HK-2 (cell line): Measurements from ENCODE around the gene SBF1.

Experiments used
- DNase-seq: peaks from one replicate; pipeline ENCODE4 v3.0.0-alpha.2; 2018; ENCODE audit not compliant: unreplicated experiment

Gene SBF1

GRCh38 chr22:50505776-50506610 lies 31.2 kb upstream of the SBF1 start:
- no peak for DNase-seq

- DNase-seq: no peak
Observed at GRCh38 chr22:50505276-50505775, 30.5 kb upstream of the SBF1 start.

- DNase-seq: no peak
Observed at GRCh38 chr22:50504369-50505211, 29.8 kb upstream of the SBF1 start.

GRCh38 chr22:50503475-50504145 lies 28.8 kb upstream of the SBF1 start:
- DNase-seq: no peak

GRCh38 chr22:50502628-50503474 lies 28.0 kb upstream of the SBF1 start:
- DNase-seq: no peak

GRCh38 chr22:50502096-50502495 lies 27.3 kb upstream of the SBF1 start:
- no peak for DNase-seq

- no peak for DNase-seq
Observed at GRCh38 chr22:50500452-50500851, 25.6 kb upstream of the SBF1 start.

- DNase-seq: peak; percentile 72
Observed at GRCh38 chr22:50498322-50498890, 23.6 kb upstream of the SBF1 start.

GRCh38 chr22:50497093-50497492 lies 22.3 kb upstream of the SBF1 start:
- DNase-seq: no peak

- no peak for DNase-seq
Observed at GRCh38 chr22:50490531-50491308, 15.9 kb upstream of the SBF1 start.

GRCh38 chr22:50489363-50490243 lies 14.8 kb upstream of the SBF1 start:
- no peak for DNase-seq

GRCh38 chr22:50488886-50489285 lies 14.1 kb upstream of the SBF1 start:
- DNase-seq: no peak

GRCh38 chr22:50488006-50488677 lies 13.3 kb upstream of the SBF1 start:
- DNase-seq: no peak

- DNase-seq: no peak
Observed at GRCh38 chr22:50487290-50488005, 12.6 kb upstream of the SBF1 start.

- DNase-seq: peak; percentile 73
Observed at GRCh38 chr22:50486561-50487289, 11.9 kb upstream of the SBF1 start, which contains the start of gene MIOX. MIOX (plus strand) TSS chr22:50486859; CDS start chr22:50486898, 39 bp downstream.

GRCh38 chr22:50485221-50486131 lies 10.6 kb upstream of the SBF1 start:
- DNase-seq: no peak
